Left lung (tissue), 10 donors: ENCODE data around the gene BCAS3. TPM values are rescaled to one million over a fixed set of nuclear protein-coding genes. Genes with fewer than 3 reads are reported as not detected.

Experiments
- ATAC-seq: fragments of 200-7000 bp; cut with Tn5 transposase; one replicate; pipeline ENCODE4 v1.9.1; 2020; ENCODE audit warnings: moderate library complexity
- DNase-seq, 4 donors: peaks; one replicate each; pipeline ENCODE4 v3.0.0-alpha.2; 2013 to 2020
- H3K27ac ChIP-seq, 2 donors: fragments of 200-600 bp; sonication (generic) in 1 of 2; one replicate each; pipeline versions ENCODE4 v1.5.0 to v1.8.0; 2020 to 2021
- H3K27me3 ChIP-seq, 2 donors: fragments of 200-600 bp; sonication (generic) in 1 of 2; one replicate each; pipeline versions ENCODE4 v1.5.0 to v1.8.0; 2020 to 2021
- H3K36me3 ChIP-seq, 2 donors: fragments of 200-600 bp; sonication (generic) in 1 of 2; one replicate each; pipeline versions ENCODE4 v1.5.0 to v1.8.0; 2020 to 2021
- H3K4me1 ChIP-seq, 2 donors: fragments of 200-600 bp; one replicate each; pipeline ENCODE4 v1.8.0; 2021
- H3K4me3 ChIP-seq, 2 donors: fragments of 200-600 bp; sonication (generic) in 1 of 2; one replicate each; pipeline versions ENCODE4 v1.5.0 to v1.8.0; 2020 to 2021; ENCODE audit warnings: mild to moderate bottlenecking in 1 of 2
- H3K9me3 ChIP-seq, 2 donors: fragments of 200-600 bp; sonication (generic) in 1 of 2; one replicate each; pipeline versions ENCODE4 v1.5.0 to v1.8.0; 2020 to 2021
- CTCF ChIP-seq, 2 donors: fragments of 200-600 bp; sonication (generic) in 1 of 2; IDR thresholded peaks; one replicate each; pipeline versions ENCODE4 v1.5.0 to v1.8.0; 2021; ENCODE audit warnings: antibody characterized with exemption in 2 of 2
- intact Hi-C, 2 donors: fragments of 100-400 bp; cut with DNase I; formaldehyde crosslinking; loops; one replicate each; pipeline versions ENCODE4 v1.11.2 to v1.14.2; 2022
- polyA plus RNA-seq, 6 donors: library from polyadenylated mRNA; unstranded; fragments of 120-200 nt; gene quantifications; one replicate each; pipeline ENCODE4 v1.2.1, GENCODE V29; 2013; ENCODE audit not compliant: insufficient read length in 6 of 6
- total RNA-seq, 2 donors: library from RNA; stranded (reverse); fragmentation: NEBNext Ultra II Directional; extraction: Animal tissue kit (Norgen Biotek cat#: 25700); gene quantifications; one replicate each; pipeline ENCODE4 v1.2.1, GENCODE V29; 2021
- donor health status: DM: no; HTN: yes; CAD: no.
- donor health status: DM: no; HTN: no; CAD: no.

The BCAS3 gene
- total and polyA plus RNA-seq, 8 donors, result 21.2 to 29.6 (median 28.0) TPM

- DNase-seq, result no peak
- TF ChIP-seq CTCF (IDR thresholded peaks at IDR 0.05), result no peak
- Histone ChIP-seq H3K4me1 (no peaks in the 10 kb centered on the region), H3K36me3 (no peaks in the 10 kb centered on the region), H3K4me3 (no peak overlapping the region), H3K27me3 (no peaks in the 10 kb centered on the region), H3K27ac (no peak overlapping the region), H3K9me3 (no peaks in the 10 kb centered on the region)
- intact Hi-C loops, result no loop called here
- ATAC-seq, result no peak
Observed at GRCh38 chr17:60947100-60947499, 269.4 kb downstream of the BCAS3 start.

GRCh38 chr17:60947543-60947942, 269.9 kb downstream of the BCAS3 start:
- intact Hi-C loops, result no loop called here
- ATAC-seq (no peak), DNase-seq (no peak)
- H3K36me3 ChIP-seq, result no peaks in the 10 kb centered on the region
- H3K9me3 ChIP-seq, result no peaks in the 10 kb centered on the region
- no peaks in the 10 kb centered on the region for H3K4me1 ChIP-seq
- no peak overlapping the region for H3K4me3 ChIP-seq
- H3K27ac ChIP-seq, result no peak overlapping the region
- TF ChIP-seq CTCF (IDR thresholded peaks at IDR 0.05), result no peak
- H3K27me3 ChIP-seq, result no peaks in the 10 kb centered on the region

- peaks cover 0 to 7% of the 10 kb centered on the region in 2 donors for H3K9me3 ChIP-seq
- no peak overlapping the region for H3K4me3 ChIP-seq
- H3K27me3 ChIP-seq, result no peaks in the 10 kb centered on the region
- intact Hi-C loops, result no loop called here
- H3K4me1 ChIP-seq, result no peaks in the 10 kb centered on the region
- no peak for TF ChIP-seq CTCF (IDR thresholded peaks at IDR 0.05)
- DNase-seq (no peak), ATAC-seq (no peak)
- H3K36me3 ChIP-seq, result no peaks in the 10 kb centered on the region
- no peak overlapping the region for H3K27ac ChIP-seq
Observed at GRCh38 chr17:60952747-60953146, 275.1 kb downstream of the BCAS3 start.

GRCh38 chr17:60959011-60959410, 281.4 kb downstream of the BCAS3 start:
- ATAC-seq, result no peak
- intact Hi-C loops, result no loop called here
- TF ChIP-seq CTCF (IDR thresholded peaks at IDR 0.05), result no peak

GRCh38 chr17:60959696-60960095, 282.0 kb downstream of the BCAS3 start:
- DNase-seq (no peak), ATAC-seq (no peak)
- H3K4me3 ChIP-seq, result no peak overlapping the region
- no peak for TF ChIP-seq CTCF (IDR thresholded peaks at IDR 0.05)
- intact Hi-C loops, result no loop called here
- no peak overlapping the region for H3K27ac ChIP-seq
- no peaks in the 10 kb centered on the region for H3K27me3 ChIP-seq
- peaks cover 0 to 24% of the 10 kb centered on the region in 2 donors for H3K9me3 ChIP-seq
- no peaks in the 10 kb centered on the region for H3K36me3 ChIP-seq
- no peaks in the 10 kb centered on the region for H3K4me1 ChIP-seq

More at GRCh38 chr17:60959011-60959410, 281.4 kb downstream of the BCAS3 start:
- DNase-seq, result no peak
- no peak overlapping the region for H3K27ac ChIP-seq
- H3K36me3 ChIP-seq, result no peaks in the 10 kb centered on the region
- peaks cover 0 to 18% of the 10 kb centered on the region in 2 donors for H3K9me3 ChIP-seq
- H3K4me3 ChIP-seq, result no peak overlapping the region
- H3K27me3 ChIP-seq, result no peaks in the 10 kb centered on the region
- H3K4me1 ChIP-seq, result no peaks in the 10 kb centered on the region
